Measurements from ENCODE around the gene EHMT2. TPM values are rescaled to one million over a fixed set of nuclear protein-coding genes. Genes with fewer than 3 reads are reported as not detected.

The EHMT2 gene
- total and polyA plus RNA-seq, 2 of the 8 experiments (the other 6 are each of a cell fraction or from before 2014, with no cell fraction given) = 125 to 177 TPM

GRCh38 chr6:31836474-31837368 lies 60.8 kb downstream of the EHMT2 start:
- H2BK12ac ChIP-seq (ENCODE audit: low read depth, low read length) = no peak overlapping the region
- WGBS, 2 experiments (ENCODE audit: extremely low coverage in 1 of 2, insufficient coverage in 1 of 2, insufficient read length in 1 of 2, insufficient replicate concordance in 2 of 2, low coverage in 1 of 2, low lambda C conversion rate in 2 of 2, missing lambda C conversion rate in 1 of 2) = 37% methylated on average over 12 of the region's 12 CpGs; no CpG with 5 or more reads in 1 of the 2 experiments
- H3K18ac ChIP-seq (ENCODE audit: extremely low read depth, low read length) = peak overlapping the region; percentile 4; the same call in 1 of the 2 replicates
- no peak overlapping the region for H4K91ac ChIP-seq (replicated peaks; ENCODE audit: insufficient read length, low read length)
- H2AFZ ChIP-seq (ENCODE audit: low read length) = no peak overlapping the region
- TF ChIP-seq POLR2A (IDR thresholded peaks at IDR 0.05; ENCODE audit: control extremely low read depth in 1 of 2, low read depth in 2 of 2, low read length in 2 of 2) (peak in 1 of 2 experiments; percentile 42; a peak in 1 of 3 replicates), KDM4A (IDR thresholded peaks at IDR 0.05; ENCODE audit: low read depth, low read length, severe bottlenecking) (no peak), CREB1 (IDR thresholded peaks at IDR 0.05) (no peak), PHF8 (conservative IDR thresholded peaks at IDR 0.05; ENCODE audit: low read depth, low read length) (no peak), HDAC2 (IDR thresholded peaks at IDR 0.05; ENCODE audit: borderline replicate concordance in 1 of 2, low read depth in 2 of 2, low read length in 2 of 2) (no peak), MAX (IDR thresholded peaks at IDR 0.05) (no peak), JUND (IDR thresholded peaks at IDR 0.05; ENCODE audit: low read length) (no peak), SIN3A (conservative IDR thresholded peaks at IDR 0.05 in 1 of 2, IDR thresholded peaks at IDR 0.05 in 1 of 2; ENCODE audit: low read depth in 1 of 2, low read length in 2 of 2) (0 out of 4 replicates have a peak, but pooled peaks of 1 of the 2 experiments have one; percentile 22), BACH1 (IDR thresholded peaks at IDR 0.05; ENCODE audit: low read length) (no peak)
- H3K4me3 ChIP-seq (ENCODE audit: extremely low read depth in 1 of 4, insufficient read depth in 2 of 4, low read depth in 3 of 4, low read length in 4 of 4) = peak overlapping the region; percentile 70 to 99 (median 92)
- H3K79me1 ChIP-seq (ENCODE audit: low read depth, low read length) = peaks cover 3% of the 10 kb centered on the region; the same call in 1 of the 2 replicates
- peaks cover 18 to 22% of the 10 kb centered on the region in 2 experiments for H4K20me1 ChIP-seq (replicated peaks in 1 of 2; ENCODE audit: control insufficient read depth in 1 of 2, insufficient read depth in 2 of 2, low read length in 2 of 2)
- peak overlapping the region; percentile 12 for H3K4ac ChIP-seq (replicated peaks; ENCODE audit: insufficient read length, low read depth, low read length)
- H3K4me1 ChIP-seq (replicated peaks in 1 of 4; ENCODE audit: control insufficient read depth in 3 of 4, insufficient read depth in 4 of 4, low read length in 3 of 4) = peaks cover 2 to 9% (median 6%) of the 10 kb centered on the region in 4 experiments; a peak in 4 of 7 replicates
- POLR2A ChIA-PET (ENCODE audit: partially characterized antibody) = interaction anchor here (0.7 to 11.4 kb wide), 28 partner anchors 11 to 239 kb away, joined by 3 to 189 read pairs (median 6); partner anchors contain the start of genes BAG6, C6orf47, DXO and GPANK1
- H3K9me3 ChIP-seq (ENCODE audit: insufficient read depth in 2 of 2, low read depth in 1 of 2, low read length in 1 of 2) = no peaks in the 10 kb centered on the region
- 0 out of 2 replicates have a peak overlapping the region, but pooled peaks have one; percentile 32 for H2BK5ac ChIP-seq (ENCODE audit: low read depth, low read length)
- H3K14ac ChIP-seq (ENCODE audit: insufficient read length) = no peak overlapping the region
- FAIRE-seq (no peak), DNase-seq (ENCODE audit: low read depth in 1 of 2, low spot score in 2 of 2) (no peak)
- H3K9ac ChIP-seq (replicated peaks in 1 of 4; ENCODE audit: extremely low read depth in 1 of 4, low read depth in 3 of 4, low read length in 3 of 4) = peak overlapping the region; percentile 58 to 96 (median 84)
- peaks cover 15% of the 10 kb centered on the region for H3K23me2 ChIP-seq (ENCODE audit: low read depth, low read length)
- peaks cover 34 to 62% (median 48%) of the 10 kb centered on the region in 4 experiments for H3K36me3 ChIP-seq (ENCODE audit: control insufficient read depth in 2 of 4, insufficient read depth in 4 of 4, low read length in 3 of 4)
- peaks cover 17 to 38% of the 10 kb centered on the region in 2 experiments for H3K79me2 ChIP-seq (ENCODE audit: control insufficient read depth in 1 of 2, insufficient read depth in 2 of 2, low read length in 2 of 2)
- no peak overlapping the region for H2BK120ac ChIP-seq (replicated peaks; ENCODE audit: low read depth, low read length)
- H3K56ac ChIP-seq (replicated peaks; ENCODE audit: insufficient read length, low read depth, low read length) = peak overlapping the region; percentile 79
- no peak overlapping the region for H4K5ac ChIP-seq (ENCODE audit: insufficient read length, low read depth, low read length)
- peak overlapping the region; percentile 84 to 99 for H3K4me2 ChIP-seq (ENCODE audit: insufficient read depth in 1 of 2, low read depth in 2 of 2, low read length in 2 of 2)
- CTCF ChIA-PET (ENCODE audit: partially characterized antibody) = interaction anchor here (0.6 to 4.5 kb wide), 6 partner anchors 10 to 71 kb away, joined by 3 to 15 read pairs (median 6); partner anchors contain the start of genes HSPA1B and NEU1
- no peak overlapping the region for H2BK15ac ChIP-seq (ENCODE audit: low read length)
- no peak overlapping the region for H2BK20ac ChIP-seq (ENCODE audit: low read length)
- no peak overlapping the region for H3K23ac ChIP-seq (ENCODE audit: insufficient read length)
- no peak overlapping the region for H2AK5ac ChIP-seq (ENCODE audit: low read depth, low read length)
- H3K27ac ChIP-seq (ENCODE audit: low read depth, low read length) = peak overlapping the region; percentile 2; the same call in 1 of the 2 replicates
- H4K8ac ChIP-seq (ENCODE audit: extremely low read depth, insufficient read depth, low read length) = no peak overlapping the region
- no peaks in the 10 kb centered on the region for H3K27me3 ChIP-seq (replicated peaks in 1 of 4; ENCODE audit: control insufficient read depth in 3 of 4, extremely low read depth in 1 of 4, insufficient read depth in 3 of 4, low read length in 3 of 4)

Data from H1 (cell line).